GM06990 (cell line): Measurements from ENCODE around the gene HTR6.
"Not testable (repeated sequence)": the region's sequence is repeated elsewhere in the genome, so short reads cannot be mapped to it uniquely, and the experiment has no call there.

ENCODE experiments used
- DNase-seq: peaks from one replicate; pipeline ENCODE4 v3.0.0-alpha.2; 2011; ENCODE audit not compliant: insufficient read length; ENCODE audit errors: extremely low read depth
- H3K27me3 ChIP-seq: replicated peaks from 2 replicates; pipeline ENCODE4 v1.6.0; 2011; ENCODE audit warnings: low read length; ENCODE audit not compliant: control insufficient read depth, insufficient read depth
- H3K36me3 ChIP-seq: 2 replicates; pipeline ENCODE4 v1.5.1; 2011; ENCODE audit warnings: low read length; ENCODE audit not compliant: control insufficient read depth, insufficient read depth
- H3K4me3 ChIP-seq: replicated peaks from 2 replicates; pipeline ENCODE4 v1.5.1; 2011; ENCODE audit warnings: low read depth, mild to moderate bottlenecking, control low read depth, low read length
- CTCF ChIP-seq: IDR thresholded peaks from 2 replicates; pipeline ENCODE4 v1.5.1; 2011; ENCODE audit warnings: low read length, control low read depth, mild to moderate bottlenecking, inconsistent platforms; ENCODE audit not compliant: insufficient read depth, poor library complexity, severe bottlenecking

Gene HTR6

DNA sequence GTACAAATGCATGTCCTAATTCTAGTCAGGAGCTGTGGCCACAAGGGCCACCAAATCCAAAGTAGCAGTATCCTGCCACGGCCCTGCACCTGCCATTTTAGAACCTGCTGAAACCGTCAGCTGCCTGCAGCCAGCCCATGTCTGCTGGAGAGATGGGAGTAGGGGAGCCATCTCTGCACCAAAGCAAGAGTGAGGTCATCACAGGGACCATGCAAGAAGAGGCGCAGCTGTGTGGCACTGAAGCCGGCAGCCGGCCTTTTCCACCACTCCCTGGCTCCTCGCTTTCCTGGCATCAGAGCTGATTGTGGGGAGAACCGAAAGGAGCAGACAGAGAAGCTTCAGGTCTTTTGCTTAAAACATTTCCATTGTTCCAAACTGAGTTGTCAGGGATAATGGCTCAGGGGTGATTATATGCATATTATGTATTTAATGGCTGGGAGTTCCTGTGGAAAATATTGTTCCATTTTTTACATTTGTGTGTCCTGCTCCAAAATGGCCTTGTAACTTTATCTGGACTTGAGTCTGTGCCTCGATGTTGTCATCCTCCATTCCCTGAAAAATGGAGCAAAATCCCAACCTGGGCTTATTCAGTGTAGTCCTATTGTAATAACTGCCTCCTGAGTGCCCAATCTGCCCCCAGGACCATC is 39.3 kb upstream of the HTR6 start:
- DNase-seq, result no peak
- H3K4me3 ChIP-seq, result no peak overlapping the region
- no peak for TF ChIP-seq CTCF
- peaks cover 17% of the 10 kb centered on the region for H3K36me3 ChIP-seq
- H3K27me3 ChIP-seq, result no peaks in the 10 kb centered on the region

GRCh38 chr1:19628879-19629278 is 35.8 kb upstream of the HTR6 start:
- TF ChIP-seq CTCF, result no peak
- DNase-seq, result no peak
- Histone ChIP-seq H3K4me3 (no peak overlapping the region), H3K27me3 (no peaks in the 10 kb centered on the region), H3K36me3 (peaks cover 15% of the 10 kb centered on the region)

DNA sequence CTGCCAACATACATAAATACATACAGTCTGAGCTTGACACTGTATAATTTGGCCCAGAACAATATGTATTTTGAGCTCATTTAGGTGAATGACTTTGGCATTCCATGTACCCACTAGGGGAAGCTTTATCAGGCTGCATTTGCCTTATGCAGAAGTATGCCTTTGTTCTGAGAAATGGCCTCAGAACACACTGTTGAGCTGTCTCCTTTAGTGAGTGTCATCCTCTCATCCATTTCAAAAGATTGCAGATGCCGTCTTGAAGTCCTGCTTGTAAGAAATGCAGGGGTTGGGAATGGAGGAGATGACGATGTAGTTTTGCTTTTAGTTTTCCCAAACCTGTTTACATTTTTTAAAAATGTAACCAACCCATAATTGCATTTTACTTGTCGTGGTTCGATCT is 35.3 kb upstream of the HTR6 start:
- no peaks in the 10 kb centered on the region for H3K27me3 ChIP-seq
- no peak for DNase-seq
- no peak overlapping the region for H3K4me3 ChIP-seq
- TF ChIP-seq CTCF, result no peak
- peaks cover 15% of the 10 kb centered on the region for H3K36me3 ChIP-seq

DNA sequence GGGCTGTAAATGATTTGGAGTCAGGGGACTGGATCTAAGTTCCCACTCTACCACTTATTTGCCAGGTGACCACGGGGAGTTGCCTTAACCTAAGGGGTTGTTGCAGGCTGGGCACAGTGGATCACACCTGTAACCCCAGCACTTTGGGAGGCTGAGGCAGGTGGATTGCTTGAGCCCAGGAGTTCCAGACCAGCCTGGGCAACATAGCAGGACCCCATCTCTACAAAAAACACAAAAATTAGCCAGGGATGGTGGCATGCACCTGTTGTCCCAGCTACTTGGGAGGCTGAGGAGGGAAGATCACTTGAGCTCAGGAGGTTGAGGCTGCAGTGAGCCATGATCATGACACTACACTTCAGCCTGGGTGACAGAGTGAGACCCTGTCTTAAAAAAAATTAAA is 34.5 kb upstream of the HTR6 start:
- H3K4me3 ChIP-seq, DNase-seq, H3K27me3 ChIP-seq: not testable (repeated sequence)
- peaks cover 11% of the 10 kb centered on the region for H3K36me3 ChIP-seq

DNA sequence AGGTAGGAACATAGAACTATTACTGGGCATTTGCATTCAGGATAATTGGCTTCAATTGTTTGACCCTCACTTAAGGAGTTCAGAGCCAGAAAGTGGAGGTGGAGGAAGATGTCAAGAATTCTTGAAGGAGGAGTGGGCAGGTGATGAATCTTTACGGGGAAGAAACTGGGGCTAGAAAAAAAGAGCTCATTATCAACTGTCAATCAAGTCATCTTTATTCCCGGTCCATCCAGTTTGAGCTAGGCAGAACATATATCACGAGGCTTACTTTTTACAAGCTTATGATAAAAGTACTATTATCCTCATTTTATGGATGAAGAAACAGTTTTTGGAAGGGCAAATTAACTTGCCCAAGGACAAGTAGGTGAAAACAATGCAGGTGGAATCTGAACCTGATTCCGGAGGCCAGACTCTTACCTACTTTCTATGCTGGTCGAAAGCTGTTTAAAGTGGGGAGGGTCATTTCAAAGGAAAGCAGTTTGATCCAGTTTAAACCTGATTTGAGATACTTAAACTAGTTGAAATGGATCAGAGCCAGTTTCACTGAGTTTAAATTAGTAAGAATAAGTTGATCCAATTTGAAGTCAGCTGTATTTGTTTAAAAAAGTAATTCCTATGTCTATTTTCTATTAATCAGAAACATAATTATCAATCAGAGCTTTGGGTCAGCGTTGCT is 33.8 kb upstream of the HTR6 start:
- no peak for TF ChIP-seq CTCF
- H3K36me3 ChIP-seq, result peaks cover 11% of the 10 kb centered on the region
- no peak for DNase-seq
- H3K27me3 ChIP-seq, result no peaks in the 10 kb centered on the region
- H3K4me3 ChIP-seq, result no peak overlapping the region

DNA sequence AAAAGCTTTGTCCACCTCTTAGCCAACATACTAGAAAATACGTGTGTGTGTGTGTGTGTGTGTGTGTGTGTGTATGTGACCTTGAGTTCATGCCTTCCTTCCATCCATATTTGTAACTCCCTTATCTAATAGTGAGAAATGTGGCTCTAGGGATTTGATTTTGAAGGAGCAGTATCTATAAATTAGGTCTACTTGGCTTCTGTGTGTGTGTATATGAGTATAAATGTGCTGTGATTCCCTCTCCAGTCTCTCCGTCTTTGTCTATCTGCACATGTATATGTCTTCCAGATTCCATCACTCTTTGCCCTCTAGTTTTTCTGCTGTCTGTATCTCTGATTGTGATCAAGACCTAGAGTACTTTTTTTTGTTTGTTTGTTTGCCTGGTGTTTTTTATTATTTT is 32.5 kb upstream of the HTR6 start:
- TF ChIP-seq CTCF, result no peak
- no peak for DNase-seq
- Histone ChIP-seq H3K27me3 (no peaks in the 10 kb centered on the region), H3K36me3 (peaks cover 6% of the 10 kb centered on the region), H3K4me3 (no peak overlapping the region)
